IMR-90 (cell line): Measurements from ENCODE around the gene ATP1A2. TPM values are rescaled to one million over a fixed set of nuclear protein-coding genes. Genes with fewer than 3 reads are reported as not detected.

Experiments
- ATAC-seq: fragments of 200-7000 bp; cut with Tn5 transposase; 2 replicates; pipeline ENCODE4 v1.9.1; 2020; ENCODE audit warnings: low read depth, mild to moderate bottlenecking, moderate library complexity
- BruUV-seq: library from RNA; stranded (reverse); fragments of 400-500 nt; replicated peaks from 2 replicates; lab custom pipeline; 2021; lab: Mats Ljungman, UMichigan
- CTCF ChIA-PET: fragments of 300-600 bp; formaldehyde crosslinking; extraction: SDS; loops from one replicate; lab custom pipeline; 2021; ENCODE audit warnings: antibody characterized with exemption; lab: Yijun Ruan, JAX
- POLR2A ChIA-PET: fragments of 300-600 bp; sonication (Branson Sonifier 250); formaldehyde crosslinking; loops from one replicate; lab custom pipeline; 2022; ENCODE audit warnings: antibody characterized with exemption; ENCODE audit not compliant: unreplicated experiment; lab: Charles Lee
- DNase-seq: peaks from one replicate; pipeline ENCODE4 v3.0.0; 2013
- H2AFZ ChIP-seq: replicated peaks from 2 replicates; pipeline ENCODE3; 2013; ENCODE audit warnings: low read length, mild to moderate bottlenecking; ENCODE audit not compliant: poor library complexity
- H2AK5ac ChIP-seq: 2 replicates; pipeline ENCODE4 v1.6.1; 2013; ENCODE audit warnings: low read depth, low read length, inconsistent platforms
- H2AK9ac ChIP-seq: replicated peaks from 2 replicates; pipeline ENCODE3; 2013; ENCODE audit warnings: mild to moderate bottlenecking, low read depth, low read length, moderate library complexity; ENCODE audit not compliant: poor library complexity
- H2BK120ac ChIP-seq: 2 replicates; pipeline ENCODE4 v1.6.1; 2013; ENCODE audit warnings: low read depth, low read length, inconsistent platforms
- H2BK15ac ChIP-seq: 3 replicates; pipeline ENCODE4 v1.6.1; 2013; ENCODE audit warnings: low read depth, low read length, inconsistent platforms
- H2BK20ac ChIP-seq: 2 replicates; pipeline ENCODE4 v1.6.1; 2013; ENCODE audit warnings: low read depth, mild to moderate bottlenecking, inconsistent platforms, low read length, moderate library complexity
- H2BK5ac ChIP-seq: 2 replicates; pipeline ENCODE4 v1.6.1; 2013; ENCODE audit warnings: mild to moderate bottlenecking, low read depth, low read length, inconsistent platforms; ENCODE audit not compliant: poor library complexity, severe bottlenecking
- H3K14ac ChIP-seq: replicated peaks from 2 replicates; pipeline ENCODE4 v1.6.1; 2013; ENCODE audit warnings: low read depth, low read length, inconsistent platforms
- H3K18ac ChIP-seq: 2 replicates; pipeline ENCODE4 v1.6.1; 2013; ENCODE audit warnings: low read depth, low read length, control low read depth
- H3K23ac ChIP-seq: 2 replicates; pipeline ENCODE4 v1.6.1; 2013; ENCODE audit warnings: low read depth, low read length, inconsistent platforms
- H3K27ac ChIP-seq: 2 replicates; pipeline ENCODE4 v1.5.1; 2013; ENCODE audit warnings: mild to moderate bottlenecking, control low read depth, low read length; ENCODE audit not compliant: insufficient read depth
- H3K27me3 ChIP-seq: 2 replicates; pipeline ENCODE4 v1.6.1; 2013; ENCODE audit warnings: low read length; ENCODE audit not compliant: control insufficient read depth, insufficient read depth
- H3K36me3 ChIP-seq: 2 replicates; pipeline ENCODE4 v1.6.1; 2013; ENCODE audit warnings: low read length, mixed read lengths; ENCODE audit not compliant: control insufficient read depth, insufficient read depth
- H3K4ac ChIP-seq: 2 replicates; pipeline ENCODE4 v1.6.1; 2013; ENCODE audit warnings: low read depth, low read length, inconsistent platforms
- H3K4me1 ChIP-seq: 2 replicates; pipeline ENCODE4 v1.6.1; 2013; ENCODE audit warnings: low read length, mixed read lengths; ENCODE audit not compliant: control insufficient read depth, insufficient read depth
- H3K4me2 ChIP-seq: 2 replicates; pipeline ENCODE4 v1.6.1; 2013; ENCODE audit warnings: low read depth, mild to moderate bottlenecking, control low read depth, low read length, moderate library complexity
- H3K4me3 ChIP-seq: 2 replicates; pipeline ENCODE4 v1.5.1; 2013; ENCODE audit warnings: low read depth, mild to moderate bottlenecking, control low read depth, low read length, moderate library complexity; ENCODE audit not compliant: insufficient read depth
- H3K56ac ChIP-seq: 2 replicates; pipeline ENCODE4 v1.6.1; 2013; ENCODE audit warnings: low read length, inconsistent platforms; ENCODE audit not compliant: insufficient read depth; ENCODE audit errors: extremely low read depth
- H3K79me1 ChIP-seq, 2 experiments: 2 replicates each; pipeline ENCODE4 v1.6.1; 2013; ENCODE audit warnings: low read length in 2 of 2, inconsistent platforms in 1 of 2, low read depth in 1 of 2
- H3K9ac ChIP-seq: 2 replicates; pipeline ENCODE4 v1.6.1; 2013; ENCODE audit warnings: low read depth, low read length, control low read depth
- H3K9me1 ChIP-seq: 2 replicates; pipeline ENCODE4 v1.6.1; 2013; ENCODE audit warnings: low read length, inconsistent platforms; ENCODE audit not compliant: insufficient read depth
- H3K9me3 ChIP-seq: 2 replicates; pipeline ENCODE4 v1.6.1; 2013; ENCODE audit warnings: low read length; ENCODE audit not compliant: control insufficient read depth, insufficient read depth
- H4K20me1 ChIP-seq: 2 replicates; pipeline ENCODE4 v1.6.1; 2013; ENCODE audit warnings: low read length, inconsistent platforms; ENCODE audit not compliant: insufficient read depth
- H4K5ac ChIP-seq: 2 replicates; pipeline ENCODE4 v1.6.1; 2013; ENCODE audit warnings: mild to moderate bottlenecking, low read depth, low read length, control low read depth
- H4K8ac ChIP-seq, 2 experiments: 2 replicates each; pipeline ENCODE4 v1.6.1; 2013; ENCODE audit warnings: low read depth in 2 of 2, low read length in 2 of 2, control low read depth in 1 of 2, inconsistent platforms in 1 of 2
- H4K91ac ChIP-seq: 2 replicates; pipeline ENCODE4 v1.6.1; 2013; ENCODE audit warnings: low read depth, low read length, inconsistent platforms; ENCODE audit not compliant: insufficient read depth
- CEBPB ChIP-seq: IDR thresholded peaks from 2 replicates; pipeline ENCODE4 v1.6.1; 2012; ENCODE audit warnings: low read depth, low read length, improper control_type of control experiment
- FOS ChIP-seq: fragments of 150-350 bp; IDR thresholded peaks from 2 replicates; pipeline ENCODE4 v1.6.1; 2016; ENCODE audit warnings: low read depth, low read length
- MAZ ChIP-seq: IDR thresholded peaks from 2 replicates; pipeline ENCODE4 v1.6.1; 2012; ENCODE audit warnings: low read depth, mild to moderate bottlenecking, low read length, improper control_type of control experiment, moderate library complexity, borderline replicate concordance
- MXI1 ChIP-seq: IDR thresholded peaks from 2 replicates; pipeline ENCODE4 v1.6.1; 2012; ENCODE audit warnings: low read depth, mild to moderate bottlenecking, low read length, moderate library complexity, borderline replicate concordance
- NFE2L2 ChIP-seq: fragments of 150-350 bp; IDR thresholded peaks from 2 replicates; pipeline ENCODE4 v1.6.1; 2016; ENCODE audit warnings: low read depth, mild to moderate bottlenecking, low read length
- RFX5 ChIP-seq: IDR thresholded peaks from 2 replicates; pipeline ENCODE4 v1.8.0; 2012; ENCODE audit warnings: low read depth, mild to moderate bottlenecking, low read length, moderate library complexity
- SMC3 ChIP-seq: fragments of 150-350 bp; IDR thresholded peaks from 2 replicates; pipeline ENCODE4 v1.6.1; 2016; ENCODE audit warnings: low read depth, mild to moderate bottlenecking, antibody characterized with exemption, low read length, moderate library complexity
- dilution Hi-C: fragments of 300-500 bp; cut with HindIII; formaldehyde crosslinking; loops from one replicate; pipeline ENCODE4 v1.14.3; 2018; ENCODE audit warnings: low sequenced_read_pairs; ENCODE audit not compliant: unreplicated experiment
- in situ Hi-C: fragments of 300-500 bp; cut with MboI; formaldehyde crosslinking; loops from 3 replicates; pipeline ENCODE4 v1.14.3; 2019; ENCODE audit warnings: low sequenced_read_pairs, inconsistent platforms, mixed read lengths
- intact Hi-C: fragments of 100-400 bp; cut with micrococcal nuclease; formaldehyde crosslinking; loops from 2 replicates; pipeline ENCODE4 v1.10.0; 2022
- polyA plus RNA-seq, 3 experiments: library from polyadenylated mRNA; depleted of rRNA; stranded (reverse); fragments of >200 nt; gene quantifications; 2 replicates each; pipeline ENCODE4 v1.2.3, GENCODE V29; 2012; ENCODE audit warnings: low replicate concordance in 1 of 3
- total RNA-seq: library from RNA; depleted of rRNA; stranded (reverse); fragments of >200 nt; gene quantifications from 2 replicates; pipeline ENCODE4 v1.2.3, GENCODE V29; 2012
- TF ChIP-seq, protein P1 (sequence below): fragments of 150-350 bp; IDR thresholded peaks from 2 replicates; pipeline ENCODE4 v1.6.1; 2017; ENCODE audit warnings: mild to moderate bottlenecking, antibody characterized with exemption, low read length, low read depth
- TF ChIP-seq, protein P2 (sequence below): fragments of 150-350 bp; IDR thresholded peaks from 2 replicates; pipeline ENCODE4 v1.6.1; 2016; ENCODE audit warnings: low read depth, mild to moderate bottlenecking, low read length, moderate library complexity, borderline replicate concordance

ATP1A2 gene
- total and polyA plus RNA-seq, 2 of the 4 experiments (the other 2 are of a cell fraction), result under 0.01 to 0.15 TPM

GRCh38 chr1:160149233-160149632, 33.7 kb downstream of the ATP1A2 start:
- DNase-seq (peak; percentile 8), ATAC-seq (no peak)
- Histone ChIP-seq H2AFZ (no peak overlapping the region), H3K4me3 (no peak overlapping the region), H4K91ac (no peak overlapping the region), H4K8ac (no peak overlapping the region), H2AK5ac (no peak overlapping the region), H3K18ac (no peak overlapping the region), H3K27me3 (peaks cover 8% of the 10 kb centered on the region), H3K9me3 (no peaks in the 10 kb centered on the region), H3K9ac (no peak overlapping the region), H3K56ac (no peak overlapping the region), H3K79me1 (no peaks in the 10 kb centered on the region), H4K5ac (no peak overlapping the region), H4K20me1 (no peaks in the 10 kb centered on the region), H3K14ac (no peak overlapping the region), H3K4ac (no peak overlapping the region), H2BK5ac (no peak overlapping the region), H2BK15ac (no peak overlapping the region), H2AK9ac (no peak overlapping the region), H2BK20ac (no peak overlapping the region), H3K23ac (no peak overlapping the region), H3K4me1 (no peaks in the 10 kb centered on the region), H2BK120ac (no peak overlapping the region), H3K27ac (no peak overlapping the region), H3K4me2 (no peak overlapping the region), H3K9me1 (no peaks in the 10 kb centered on the region), H3K36me3 (no peaks in the 10 kb centered on the region)
- in situ Hi-C loops (no loop called here), intact Hi-C loops (no loop called here), dilution Hi-C loops (no loop called here)
- ChIA-PET CTCF (no interaction called here), POLR2A (no interaction called here)
- TF ChIP-seq NFE2L2, result no peak
- no peak for TF ChIP-seq MAZ
- TF ChIP-seq CEBPB, result no peak
- TF ChIP-seq SMC3, result no peak
- TF ChIP-seq FOS, result no peak
- TF ChIP-seq, protein P1, sequence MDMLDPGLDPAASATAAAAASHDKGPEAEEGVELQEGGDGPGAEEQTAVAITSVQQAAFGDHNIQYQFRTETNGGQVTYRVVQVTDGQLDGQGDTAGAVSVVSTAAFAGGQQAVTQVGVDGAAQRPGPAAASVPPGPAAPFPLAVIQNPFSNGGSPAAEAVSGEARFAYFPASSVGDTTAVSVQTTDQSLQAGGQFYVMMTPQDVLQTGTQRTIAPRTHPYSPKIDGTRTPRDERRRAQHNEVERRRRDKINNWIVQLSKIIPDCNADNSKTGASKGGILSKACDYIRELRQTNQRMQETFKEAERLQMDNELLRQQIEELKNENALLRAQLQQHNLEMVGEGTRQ, result no peak
- TF ChIP-seq RFX5, result no peak
- TF ChIP-seq, protein P2, sequence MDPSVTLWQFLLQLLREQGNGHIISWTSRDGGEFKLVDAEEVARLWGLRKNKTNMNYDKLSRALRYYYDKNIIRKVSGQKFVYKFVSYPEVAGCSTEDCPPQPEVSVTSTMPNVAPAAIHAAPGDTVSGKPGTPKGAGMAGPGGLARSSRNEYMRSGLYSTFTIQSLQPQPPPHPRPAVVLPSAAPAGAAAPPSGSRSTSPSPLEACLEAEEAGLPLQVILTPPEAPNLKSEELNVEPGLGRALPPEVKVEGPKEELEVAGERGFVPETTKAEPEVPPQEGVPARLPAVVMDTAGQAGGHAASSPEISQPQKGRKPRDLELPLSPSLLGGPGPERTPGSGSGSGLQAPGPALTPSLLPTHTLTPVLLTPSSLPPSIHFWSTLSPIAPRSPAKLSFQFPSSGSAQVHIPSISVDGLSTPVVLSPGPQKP, result no peak
- TF ChIP-seq MXI1, result no peak
- no TSS peak for BruUV-seq
